ENCODE measurements around the gene TMEM178B.

The TMEM178B gene

GRCh38 chr7:141198194-141198958, 124.5 kb downstream of the TMEM178B start:
- H3K36me3 ChIP-seq (ENCODE audit: insufficient read depth, insufficient read length, low read length): no peaks in the 10 kb centered on the region
- DNase-seq (ENCODE audit: low read depth, low spot score): no peak
- no peak overlapping the region for H3K4me3 ChIP-seq (ENCODE audit: insufficient read length, low read depth)
- no peak overlapping the region for H3K9ac ChIP-seq (ENCODE audit: insufficient read length, low read depth)
- no peak for TF ChIP-seq SUZ12 (IDR thresholded peaks at IDR 0.05; ENCODE audit: extremely low read depth, insufficient read depth, insufficient read length)
- peaks cover 2% of the 10 kb centered on the region for H3K4me1 ChIP-seq (ENCODE audit: insufficient read depth, insufficient read length)
- H3K9me3 ChIP-seq (ENCODE audit: insufficient read depth, low read length): no peaks in the 10 kb centered on the region
- no peaks in the 10 kb centered on the region for H3K27me3 ChIP-seq (ENCODE audit: insufficient read depth, insufficient read length)

DNA sequence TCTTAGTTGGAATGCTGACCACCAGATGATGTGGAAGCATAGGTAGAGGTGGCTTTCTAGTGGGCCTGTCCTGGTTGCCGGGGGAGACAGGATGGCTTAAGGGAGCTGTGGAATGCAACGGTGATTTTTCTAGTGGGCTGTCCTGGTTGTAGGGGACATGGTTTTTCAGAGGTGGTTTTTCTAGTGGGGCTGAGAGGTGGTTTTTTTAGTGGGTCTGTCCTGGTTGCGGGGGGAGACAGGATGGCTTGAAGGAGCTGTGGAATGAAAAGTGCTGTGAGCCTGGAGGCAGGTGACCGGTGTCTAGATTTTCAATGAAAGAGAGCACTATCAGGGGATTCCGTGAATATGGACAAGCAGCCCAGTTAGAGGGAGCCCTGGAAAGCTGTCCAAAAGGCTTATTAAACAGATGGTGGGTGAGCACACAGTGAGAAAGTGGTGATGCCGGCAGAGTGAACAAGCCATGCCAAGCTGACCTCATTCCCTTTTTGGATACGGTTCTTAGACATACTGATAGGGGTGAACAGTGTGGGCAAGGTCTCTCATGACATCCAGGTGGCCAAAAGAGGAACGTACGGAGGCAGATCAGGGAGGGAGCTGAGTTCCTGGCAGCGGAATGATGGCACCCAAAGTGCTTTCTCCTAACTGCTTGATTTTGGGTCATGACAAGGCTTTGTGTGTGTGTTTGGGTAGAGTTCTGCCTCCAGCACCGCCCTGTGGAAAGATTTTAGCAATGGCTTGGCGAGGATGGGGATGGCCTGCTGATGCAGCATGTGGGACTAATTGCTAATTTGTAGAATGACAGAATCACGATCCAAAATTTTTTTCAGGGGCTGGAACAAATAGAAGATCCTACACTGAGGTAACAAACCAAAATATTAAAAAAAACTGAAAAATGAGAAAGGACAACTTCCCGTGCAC, 126.6 kb downstream of the TMEM178B start:
- no peaks in the 10 kb centered on the region for H3K36me3 ChIP-seq (ENCODE audit: insufficient read depth, insufficient read length, low read length)
- H3K4me1 ChIP-seq (ENCODE audit: insufficient read depth, insufficient read length): peaks cover 2% of the 10 kb centered on the region
- H3K27me3 ChIP-seq (ENCODE audit: insufficient read depth, insufficient read length): no peaks in the 10 kb centered on the region
- no peak overlapping the region for H3K9ac ChIP-seq (ENCODE audit: insufficient read length, low read depth)
- no peaks in the 10 kb centered on the region for H3K9me3 ChIP-seq (ENCODE audit: insufficient read depth, low read length)
- no peak for DNase-seq (ENCODE audit: low read depth, low spot score)
- TF ChIP-seq SUZ12 (IDR thresholded peaks at IDR 0.05; ENCODE audit: extremely low read depth, insufficient read depth, insufficient read length) (no peak), YY1 (IDR thresholded peaks at IDR 0.05; ENCODE audit: insufficient read depth, insufficient read length) (no peak), ZNF274 (IDR thresholded peaks at IDR 0.05; ENCODE audit: low read depth, low read length) (no peak)
- H3K4me3 ChIP-seq (ENCODE audit: insufficient read length, low read depth): no peak overlapping the region

DNA sequence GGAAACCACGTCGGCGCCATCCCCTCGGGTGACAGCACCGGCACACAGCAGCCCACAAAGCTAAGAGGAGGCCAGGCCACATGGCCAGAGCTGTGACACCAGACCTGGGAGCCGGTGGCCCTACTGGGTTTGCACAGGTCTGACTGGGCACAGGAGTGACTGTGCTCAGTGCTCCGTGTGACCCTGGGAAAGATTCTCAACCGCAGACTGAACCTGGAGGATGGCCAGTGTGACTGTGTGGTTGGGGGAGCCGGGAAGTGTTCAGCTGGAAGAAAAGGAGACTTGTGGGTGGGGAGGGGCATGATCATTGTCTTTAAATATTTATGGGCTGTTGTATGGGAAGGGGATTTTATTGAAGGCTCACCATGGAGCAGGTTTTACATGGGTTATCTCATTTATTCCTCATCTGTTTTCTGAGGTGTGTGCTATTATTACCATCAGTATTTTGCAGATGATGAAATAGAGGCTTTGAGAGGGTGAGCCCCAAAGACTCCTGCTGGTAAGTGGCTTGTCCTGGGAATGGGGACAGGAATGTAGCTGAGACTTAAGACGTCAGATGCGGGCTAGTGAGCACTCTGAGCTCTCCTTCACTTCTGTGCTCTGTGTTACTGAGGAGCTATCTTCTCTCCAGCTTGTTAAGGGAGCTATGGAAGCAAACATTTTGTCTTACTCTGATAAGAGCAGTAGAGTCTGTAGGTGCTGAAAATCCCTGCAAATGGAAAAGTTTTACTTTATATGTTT, 127.5 kb downstream of the TMEM178B start:
- Histone ChIP-seq H3K4me1 (ENCODE audit: insufficient read depth, insufficient read length) (peaks cover 2% of the 10 kb centered on the region), H3K9me3 (ENCODE audit: insufficient read depth, low read length) (no peaks in the 10 kb centered on the region), H3K27me3 (ENCODE audit: insufficient read depth, insufficient read length) (no peaks in the 10 kb centered on the region), H3K36me3 (ENCODE audit: insufficient read depth, insufficient read length, low read length) (no peaks in the 10 kb centered on the region), H3K9ac (ENCODE audit: insufficient read length, low read depth) (no peak overlapping the region), H3K4me3 (ENCODE audit: insufficient read length, low read depth) (no peak overlapping the region)
- TF ChIP-seq SUZ12 (IDR thresholded peaks at IDR 0.05; ENCODE audit: extremely low read depth, insufficient read depth, insufficient read length) (no peak), YY1 (IDR thresholded peaks at IDR 0.05; ENCODE audit: insufficient read depth, insufficient read length) (no peak), ZNF274 (IDR thresholded peaks at IDR 0.05; ENCODE audit: low read depth, low read length) (no peak)
- DNase-seq (ENCODE audit: low read depth, low spot score): no peak

- no peak for TF ChIP-seq ZNF274 (IDR thresholded peaks at IDR 0.05; ENCODE audit: low read depth, low read length)
- no peak for TF ChIP-seq YY1 (IDR thresholded peaks at IDR 0.05; ENCODE audit: insufficient read depth, insufficient read length)
- TF ChIP-seq SUZ12 (IDR thresholded peaks at IDR 0.05; ENCODE audit: extremely low read depth, insufficient read depth, insufficient read length): no peak
- no peaks in the 10 kb centered on the region for H3K27me3 ChIP-seq (ENCODE audit: insufficient read depth, insufficient read length)
- no peak overlapping the region for H3K9ac ChIP-seq (ENCODE audit: insufficient read length, low read depth)
These were observed 128.7 kb downstream of the TMEM178B start for GRCh38 chr7:141202535-141202934.

GRCh38 chr7:141203177-141203576, 129.3 kb downstream of the TMEM178B start:
- Histone ChIP-seq H3K9ac (ENCODE audit: insufficient read length, low read depth) (no peak overlapping the region), H3K9me3 (ENCODE audit: insufficient read depth, low read length) (no peaks in the 10 kb centered on the region), H3K36me3 (ENCODE audit: insufficient read depth, insufficient read length, low read length) (no peaks in the 10 kb centered on the region), H3K27me3 (ENCODE audit: insufficient read depth, insufficient read length) (no peaks in the 10 kb centered on the region), H3K4me1 (ENCODE audit: insufficient read depth, insufficient read length) (peaks cover under 1% of the 10 kb centered on the region), H3K4me3 (ENCODE audit: insufficient read length, low read depth) (no peak overlapping the region)
- no peak for TF ChIP-seq SUZ12 (IDR thresholded peaks at IDR 0.05; ENCODE audit: extremely low read depth, insufficient read depth, insufficient read length)
- no peak for TF ChIP-seq ZNF274 (IDR thresholded peaks at IDR 0.05; ENCODE audit: low read depth, low read length)
- no peak for TF ChIP-seq YY1 (IDR thresholded peaks at IDR 0.05; ENCODE audit: insufficient read depth, insufficient read length)
- no peak for DNase-seq (ENCODE audit: low read depth, low spot score)

More at GRCh38 chr7:141202535-141202934, 128.7 kb downstream of the TMEM178B start:
- Histone ChIP-seq H3K4me3 (ENCODE audit: insufficient read length, low read depth) (no peak overlapping the region), H3K36me3 (ENCODE audit: insufficient read depth, insufficient read length, low read length) (no peaks in the 10 kb centered on the region), H3K4me1 (ENCODE audit: insufficient read depth, insufficient read length) (peaks cover 2% of the 10 kb centered on the region), H3K9me3 (ENCODE audit: insufficient read depth, low read length) (no peaks in the 10 kb centered on the region)
- no peak for DNase-seq (ENCODE audit: low read depth, low spot score)

DNA sequence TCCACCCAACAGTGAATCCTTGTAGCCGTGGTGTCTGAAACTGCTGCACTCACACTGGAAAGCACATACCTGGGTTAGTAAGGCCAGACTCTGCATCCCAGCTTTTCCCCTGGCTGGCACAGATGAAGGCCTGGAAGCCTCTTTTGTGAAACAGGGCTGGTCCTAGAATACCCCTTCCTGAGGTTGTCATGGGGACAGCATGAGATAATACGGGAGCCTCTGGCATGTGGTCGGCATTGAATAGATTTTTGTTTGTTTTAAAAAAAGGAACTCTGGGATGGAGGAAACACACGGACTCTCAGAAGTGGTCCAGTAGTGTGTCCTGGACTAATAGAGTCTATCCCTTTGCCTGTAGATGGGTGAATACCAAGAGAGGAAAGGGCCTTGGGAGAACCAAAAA, 129.7 kb downstream of the TMEM178B start:
- H3K27me3 ChIP-seq (ENCODE audit: insufficient read depth, insufficient read length): no peaks in the 10 kb centered on the region
- DNase-seq (ENCODE audit: low read depth, low spot score): no peak
- TF ChIP-seq ZNF274 (IDR thresholded peaks at IDR 0.05; ENCODE audit: low read depth, low read length): no peak
- TF ChIP-seq SUZ12 (IDR thresholded peaks at IDR 0.05; ENCODE audit: extremely low read depth, insufficient read depth, insufficient read length): no peak
- no peak for TF ChIP-seq YY1 (IDR thresholded peaks at IDR 0.05; ENCODE audit: insufficient read depth, insufficient read length)

More for the DNA sequence above, 129.7 kb downstream of the TMEM178B start:
- Histone ChIP-seq H3K9ac (ENCODE audit: insufficient read length, low read depth) (no peak overlapping the region), H3K4me3 (ENCODE audit: insufficient read length, low read depth) (no peak overlapping the region), H3K9me3 (ENCODE audit: insufficient read depth, low read length) (no peaks in the 10 kb centered on the region), H3K4me1 (ENCODE audit: insufficient read depth, insufficient read length) (no peaks in the 10 kb centered on the region), H3K36me3 (ENCODE audit: insufficient read depth, insufficient read length, low read length) (no peaks in the 10 kb centered on the region)

Measured in NT2/D1 (cell line).